Upper lobe of right lung (tissue), 1 donor: ENCODE measurements around the gene PLXND1. TPM values are rescaled to one million over a fixed set of nuclear protein-coding genes. Genes with fewer than 3 reads are reported as not detected.

Experiments
- ATAC-seq: fragments of 200-7000 bp; cut with Tn5 transposase; one replicate; pipeline ENCODE4 v1.9.1; 2020; ENCODE audit warnings: mild to moderate bottlenecking, moderate library complexity
- DNase-seq: peaks from one replicate; pipeline ENCODE4 v3.0.0-alpha.2; 2020
- H3K27ac ChIP-seq: fragments of 200-600 bp; one replicate; pipeline ENCODE4 v1.8.0; 2022
- H3K27me3 ChIP-seq: fragments of 200-600 bp; one replicate; pipeline ENCODE4 v1.8.0; 2022; ENCODE audit warnings: mild to moderate bottlenecking
- H3K36me3 ChIP-seq: fragments of 200-600 bp; one replicate; pipeline ENCODE4 v1.8.0; 2022
- H3K4me1 ChIP-seq: fragments of 200-600 bp; one replicate; pipeline ENCODE4 v1.8.0; 2022
- H3K4me3 ChIP-seq: fragments of 200-600 bp; one replicate; pipeline ENCODE4 v1.8.0; 2022; ENCODE audit warnings: mild to moderate bottlenecking
- H3K9me3 ChIP-seq: fragments of 200-600 bp; one replicate; pipeline ENCODE4 v1.8.0; 2022
- intact Hi-C: fragments of 100-400 bp; cut with DNase I; formaldehyde crosslinking; loops from one replicate; pipeline ENCODE4 v1.11.0; 2022
- total RNA-seq: library from RNA; stranded (reverse); fragmentation: NEBNext Ultra II Directional; extraction: Animal tissue kit (Norgen Biotek cat#: 25700); gene quantifications from one replicate; pipeline ENCODE4 v1.2.1, GENCODE V29; 2021
- TF ChIP-seq, protein P1 (sequence below): fragments of 200-600 bp; IDR thresholded peaks from one replicate; pipeline ENCODE4 v1.8.0; 2022; ENCODE audit warnings: antibody characterized with exemption
- donor health status: DM: no; HTN: yes; CAD: no; lungs with severe emphysema.

The PLXND1 gene
- total RNA-seq, 1 donor from 2014 or later, result 284 TPM

DNA sequence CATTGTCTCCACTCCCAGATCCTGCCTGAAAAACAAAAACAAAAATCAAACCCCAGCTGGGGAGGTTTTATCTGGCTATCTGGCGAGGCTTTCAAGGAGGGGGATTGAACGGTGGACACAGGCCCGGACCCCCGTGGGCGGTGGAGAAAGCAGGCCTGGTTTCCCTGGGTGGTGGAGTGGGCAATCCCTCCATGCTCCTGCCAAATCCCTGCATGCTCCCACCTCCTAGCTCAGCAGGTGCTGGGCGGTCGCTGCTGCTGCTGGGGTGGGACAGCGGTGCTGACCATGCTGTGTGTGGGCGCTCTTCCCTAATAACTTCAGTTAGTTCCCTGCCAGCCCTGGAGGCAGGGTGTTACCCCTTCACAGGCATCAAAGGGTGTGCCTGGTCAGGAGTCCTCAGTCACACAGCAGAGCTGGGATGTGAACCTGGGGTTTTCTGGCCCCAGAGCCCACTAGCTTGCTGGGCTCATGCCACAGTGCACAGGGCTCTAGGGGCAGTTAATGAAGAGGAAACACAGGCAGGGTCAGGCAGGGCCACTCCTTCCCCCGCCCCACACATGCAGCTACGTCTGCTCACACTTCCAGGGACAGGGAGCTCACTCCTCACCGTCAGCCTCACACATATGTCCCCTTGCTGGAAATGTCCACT, 15.9 kb upstream of the PLXND1 start:
- ATAC-seq, result no peak
- TF ChIP-seq, protein P1, sequence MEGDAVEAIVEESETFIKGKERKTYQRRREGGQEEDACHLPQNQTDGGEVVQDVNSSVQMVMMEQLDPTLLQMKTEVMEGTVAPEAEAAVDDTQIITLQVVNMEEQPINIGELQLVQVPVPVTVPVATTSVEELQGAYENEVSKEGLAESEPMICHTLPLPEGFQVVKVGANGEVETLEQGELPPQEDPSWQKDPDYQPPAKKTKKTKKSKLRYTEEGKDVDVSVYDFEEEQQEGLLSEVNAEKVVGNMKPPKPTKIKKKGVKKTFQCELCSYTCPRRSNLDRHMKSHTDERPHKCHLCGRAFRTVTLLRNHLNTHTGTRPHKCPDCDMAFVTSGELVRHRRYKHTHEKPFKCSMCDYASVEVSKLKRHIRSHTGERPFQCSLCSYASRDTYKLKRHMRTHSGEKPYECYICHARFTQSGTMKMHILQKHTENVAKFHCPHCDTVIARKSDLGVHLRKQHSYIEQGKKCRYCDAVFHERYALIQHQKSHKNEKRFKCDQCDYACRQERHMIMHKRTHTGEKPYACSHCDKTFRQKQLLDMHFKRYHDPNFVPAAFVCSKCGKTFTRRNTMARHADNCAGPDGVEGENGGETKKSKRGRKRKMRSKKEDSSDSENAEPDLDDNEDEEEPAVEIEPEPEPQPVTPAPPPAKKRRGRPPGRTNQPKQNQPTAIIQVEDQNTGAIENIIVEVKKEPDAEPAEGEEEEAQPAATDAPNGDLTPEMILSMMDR, result no peak
- H3K4me3 ChIP-seq, result no peak overlapping the region
- peak; percentile 64 for DNase-seq
- intact Hi-C loops, result no loop called here
- H3K36me3 ChIP-seq, result no peaks in the 10 kb centered on the region
- H3K4me1 ChIP-seq, result peaks cover 74% of the 10 kb centered on the region
- H3K27me3 ChIP-seq, result no peaks in the 10 kb centered on the region
- H3K27ac ChIP-seq, result peak overlapping the region; percentile 99
- H3K9me3 ChIP-seq, result no peaks in the 10 kb centered on the region

DNA sequence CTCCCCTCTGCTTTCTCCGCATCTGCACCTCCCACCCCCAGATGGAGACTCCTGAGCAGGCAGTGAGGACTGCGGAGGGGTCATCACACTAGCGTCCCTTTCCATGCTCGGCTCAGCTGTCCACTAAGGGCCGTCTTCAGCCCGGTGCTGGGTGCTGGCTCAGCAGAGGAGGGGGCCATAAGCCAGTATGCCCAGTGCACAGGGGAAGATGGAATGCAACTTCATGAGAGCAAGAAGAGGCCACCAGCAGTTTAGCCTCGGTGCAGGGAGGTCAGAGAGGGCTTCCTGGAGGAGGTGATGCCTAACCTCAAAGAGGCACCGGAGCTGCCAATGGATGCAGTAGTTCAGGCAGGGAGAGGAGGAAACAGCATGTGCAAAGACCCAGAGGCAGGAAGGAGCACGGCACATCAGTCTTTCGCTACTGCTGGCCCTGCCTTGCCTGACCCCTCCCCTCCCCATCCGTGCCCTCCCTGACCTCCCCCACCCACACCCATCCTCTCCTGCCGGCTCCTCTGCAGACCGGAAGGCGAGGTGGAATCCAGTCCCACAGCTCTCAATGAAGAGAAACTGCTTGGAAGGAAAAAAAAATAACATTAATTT, 15.2 kb upstream of the PLXND1 start:
- ATAC-seq, result no peak
- intact Hi-C loops, result no loop called here
- DNase-seq, result no peak
- Histone ChIP-seq H3K36me3 (no peaks in the 10 kb centered on the region), H3K27ac (peak overlapping the region; percentile 99), H3K27me3 (no peaks in the 10 kb centered on the region), H3K9me3 (no peaks in the 10 kb centered on the region), H3K4me1 (peaks cover 75% of the 10 kb centered on the region), H3K4me3 (no peak overlapping the region)
- TF ChIP-seq, protein P1, result no peak

DNA sequence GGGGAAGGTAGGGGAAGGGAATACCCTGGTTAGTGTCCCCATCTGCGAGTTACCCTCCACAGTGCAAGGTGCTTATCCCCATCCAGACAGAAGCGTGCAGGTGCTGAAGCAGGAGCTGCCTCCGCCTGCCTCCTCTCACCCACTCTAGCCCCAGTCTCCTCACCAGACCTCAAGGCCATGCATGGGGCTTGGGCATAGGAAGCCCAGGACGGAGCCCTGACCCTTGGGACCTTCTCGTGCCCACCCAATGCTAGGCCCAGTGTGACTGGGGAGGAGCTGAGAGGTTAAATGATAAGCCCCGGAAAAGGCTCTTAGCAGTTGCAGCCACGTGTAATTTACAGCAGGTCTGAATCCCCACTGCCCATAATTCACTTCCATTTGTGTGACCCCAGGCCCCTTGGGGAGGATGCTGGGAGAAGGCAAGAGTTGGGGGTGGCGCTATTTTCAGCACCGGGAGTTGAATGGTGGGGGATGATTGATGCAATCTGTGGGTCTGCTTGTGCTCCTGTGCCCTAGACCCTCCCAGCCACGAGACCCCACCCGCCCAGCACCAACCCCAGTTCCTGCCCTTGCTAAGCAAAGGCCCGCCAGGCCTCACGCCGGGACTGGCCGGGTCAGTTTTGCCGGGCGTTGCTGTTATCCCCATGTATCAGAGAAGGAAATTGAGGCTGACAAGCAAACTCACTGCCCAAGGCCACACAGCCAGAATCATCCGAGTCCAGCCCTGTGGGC, 14.5 kb upstream of the PLXND1 start:
- TF ChIP-seq, protein P1, result no peak
- Histone ChIP-seq H3K4me1 (peaks cover 77% of the 10 kb centered on the region), H3K27me3 (no peaks in the 10 kb centered on the region), H3K36me3 (no peaks in the 10 kb centered on the region), H3K9me3 (no peaks in the 10 kb centered on the region), H3K27ac (no peak overlapping the region), H3K4me3 (no peak overlapping the region)
- intact Hi-C loops, result no loop called here
- ATAC-seq (no peak), DNase-seq (peak; percentile 67)

DNA sequence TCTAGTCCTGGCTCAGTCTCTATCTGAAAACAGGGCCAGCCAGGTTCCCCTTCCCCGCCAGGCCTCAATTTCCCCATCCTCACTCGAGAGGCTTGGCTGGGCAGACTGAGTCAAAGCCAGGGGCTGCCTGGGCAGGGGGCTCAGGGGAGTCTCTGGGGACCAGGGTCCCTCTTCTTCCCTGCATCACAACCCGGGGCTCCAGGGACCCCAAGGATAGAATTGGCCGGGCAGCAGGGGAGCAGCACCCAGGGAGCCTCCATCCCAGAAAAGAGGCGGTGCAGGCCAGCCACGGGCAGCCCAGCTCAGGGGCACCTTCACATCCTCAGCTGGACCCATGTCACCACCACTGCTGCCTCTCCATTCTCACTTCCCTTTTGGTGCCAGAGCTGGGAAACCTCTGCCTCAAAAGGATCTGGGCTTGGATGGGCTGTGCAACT, 13.3 kb upstream of the PLXND1 start:
- no peaks in the 10 kb centered on the region for H3K27me3 ChIP-seq
- TF ChIP-seq, protein P1, result no peak
- ATAC-seq (no peak), DNase-seq (peak; percentile 60)
- peaks cover 78% of the 10 kb centered on the region for H3K4me1 ChIP-seq
- peak overlapping the region; percentile 55 for H3K27ac ChIP-seq
- intact Hi-C loops, result no loop called here
- no peak overlapping the region for H3K4me3 ChIP-seq
- no peaks in the 10 kb centered on the region for H3K36me3 ChIP-seq
- no peaks in the 10 kb centered on the region for H3K9me3 ChIP-seq

DNA sequence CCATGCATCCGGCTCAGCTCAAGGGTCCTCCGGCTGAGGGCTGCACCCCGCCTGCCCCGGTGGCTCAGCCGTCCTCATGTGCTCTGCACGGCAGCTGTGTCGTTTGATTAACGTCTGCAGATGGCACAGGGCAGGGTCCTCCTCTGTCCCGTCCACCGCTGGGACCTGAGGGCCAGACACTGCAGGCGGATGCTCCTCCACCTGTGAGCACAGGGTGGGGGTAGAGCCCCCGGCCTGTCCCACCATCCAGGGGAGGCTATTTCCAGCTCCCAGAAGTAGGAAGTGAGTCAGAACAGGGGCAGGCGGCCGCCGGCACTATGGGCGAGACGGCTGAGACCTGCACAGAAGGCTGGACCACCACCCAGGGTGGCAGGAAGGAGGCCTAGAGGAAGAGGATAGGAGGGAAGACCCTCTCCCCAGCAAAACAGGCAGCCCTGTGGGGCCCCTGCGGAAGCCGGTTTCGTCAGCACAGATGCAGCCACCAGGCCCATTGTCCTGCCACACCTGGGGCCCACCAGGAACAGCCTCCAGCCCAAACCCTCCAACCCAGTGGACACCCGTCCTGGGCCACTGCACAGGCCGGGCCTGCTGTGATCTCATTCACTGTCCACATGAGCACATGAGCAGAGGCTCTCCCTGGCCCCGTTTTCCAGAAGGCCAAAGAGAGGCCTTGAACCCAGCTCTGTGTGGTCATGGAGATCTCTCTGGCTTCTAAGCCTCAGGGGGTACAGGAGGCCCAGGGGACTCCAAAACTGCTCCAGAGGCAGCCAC, 12.6 kb upstream of the PLXND1 start:
- TF ChIP-seq, protein P1, result no peak
- peaks cover 77% of the 10 kb centered on the region for H3K4me1 ChIP-seq
- H3K4me3 ChIP-seq, result no peak overlapping the region
- intact Hi-C loops, result no loop called here
- ATAC-seq (no peak), DNase-seq (peak; percentile 62)
- no peaks in the 10 kb centered on the region for H3K9me3 ChIP-seq
- H3K27me3 ChIP-seq, result no peaks in the 10 kb centered on the region
- H3K27ac ChIP-seq, result peak overlapping the region; percentile 55
- H3K36me3 ChIP-seq, result no peaks in the 10 kb centered on the region
